CD1c-positive myeloid dendritic cell (primary cell): ENCODE results near the gene CALML4.
"Not testable (repeated sequence)": the region's sequence is repeated elsewhere in the genome, so short reads cannot be mapped to it uniquely, and the experiment has no call there.

Experiments used
- DNase-seq: peaks from one replicate; pipeline ENCODE4 v3.0.0-alpha.2; 2016; ENCODE audit errors: extremely low spot score

The CALML4 gene

GRCh38 chr15:68208136-68208535 lies 3.0 kb upstream of the CALML4 start:
- DNase-seq, result no peak

- no peak for DNase-seq
Measured at GRCh38 chr15:68207176-68207935, 2.2 kb upstream of the CALML4 start.

- DNase-seq, result no peak
Measured at GRCh38 chr15:68206711-68207151, 1.6 kb upstream of the CALML4 start.

GRCh38 chr15:68205954-68206539 lies 915 bp upstream of the CALML4 start:
- DNase-seq, result peak; percentile 76

GRCh38 chr15:68205558-68205944 lies 419 bp upstream of the CALML4 start:
- DNase-seq, result no peak

GRCh38 chr15:68204361-68204760 lies 771 bp downstream of the CALML4 start:
- DNase-seq, result no peak

- DNase-seq, result no peak
Measured at GRCh38 chr15:68203956-68204355, 1.2 kb downstream of the CALML4 start.

GRCh38 chr15:68203486-68203885 lies 1.6 kb downstream of the CALML4 start:
- no peak for DNase-seq

GRCh38 chr15:68202994-68203393 lies 2.1 kb downstream of the CALML4 start:
- DNase-seq, result not testable (repeated sequence)

- DNase-seq, result no peak
Measured at GRCh38 chr15:68201879-68202261, 3.3 kb downstream of the CALML4 start.

- DNase-seq, result no peak
Measured at GRCh38 chr15:68201153-68201878, 3.8 kb downstream of the CALML4 start.

GRCh38 chr15:68200016-68200861 lies 4.9 kb downstream of the CALML4 start:
- no peak for DNase-seq

GRCh38 chr15:68199340-68199739 lies 5.8 kb downstream of the CALML4 start:
- DNase-seq, result no peak

GRCh38 chr15:68197661-68198437 lies 7.3 kb downstream of the CALML4 start:
- no peak for DNase-seq

GRCh38 chr15:68197170-68197492 lies 8.0 kb downstream of the CALML4 start:
- no peak for DNase-seq

- DNase-seq, result no peak
Measured at GRCh38 chr15:68196445-68197169, 8.5 kb downstream of the CALML4 start.

- DNase-seq, result no peak
Measured at GRCh38 chr15:68195336-68196112, 9.6 kb downstream of the CALML4 start.

- DNase-seq, result no peak
Measured at GRCh38 chr15:68192804-68193486, 12.2 kb downstream of the CALML4 start.

- DNase-seq, result no peak
Measured at GRCh38 chr15:68192117-68192516, 13.0 kb downstream of the CALML4 start.
